Measurements from ENCODE around the gene WDR45B. TPM values are rescaled to one million over a fixed set of nuclear protein-coding genes. Genes with fewer than 3 reads are reported as not detected.
"Not testable (repeated sequence)": the region's sequence is repeated elsewhere in the genome, so short reads cannot be mapped to it uniquely, and the experiment has no call there.

The WDR45B gene
- total RNA-seq, 1 donor from 2014 or later, result 45.2 TPM

- DNase-seq (ENCODE audit: low spot score in 2 of 2) (no peak), FAIRE-seq (no peak)
These were observed 11.6 kb upstream of the WDR45B start for GRCh38 chr17:82659886-82660285.

GRCh38 chr17:82658796-82659452 lies 10.7 kb upstream of the WDR45B start:
- no peak for DNase-seq (ENCODE audit: low spot score in 2 of 2)

GRCh38 chr17:82658331-82658730 lies 10.1 kb upstream of the WDR45B start:
- FAIRE-seq, result no peak
- no peak for DNase-seq (ENCODE audit: low spot score in 2 of 2)

More at GRCh38 chr17:82658796-82659452, 10.7 kb upstream of the WDR45B start:
- no peak for FAIRE-seq

- FAIRE-seq (no peak), DNase-seq (ENCODE audit: low spot score in 2 of 2) (no peak)
These were observed 9.7 kb upstream of the WDR45B start for GRCh38 chr17:82657926-82658325.

GRCh38 chr17:82656266-82656665 lies 8.0 kb upstream of the WDR45B start:
- no peak for FAIRE-seq

GRCh38 chr17:82655523-82655922 lies 7.3 kb upstream of the WDR45B start:
- DNase-seq (ENCODE audit: low spot score in 2 of 2), result no peak
- no peak for FAIRE-seq

More at GRCh38 chr17:82656266-82656665, 8.0 kb upstream of the WDR45B start:
- no peak for DNase-seq (ENCODE audit: low spot score in 2 of 2)

- DNase-seq (ENCODE audit: low spot score in 2 of 2) (no peak), FAIRE-seq (no peak)
These were observed 6.8 kb upstream of the WDR45B start for GRCh38 chr17:82655038-82655479.

- not testable (repeated sequence) for DNase-seq (ENCODE audit: low spot score in 2 of 2); FAIRE-seq
These were observed 6.4 kb upstream of the WDR45B start for GRCh38 chr17:82654611-82655010.

GRCh38 chr17:82653651-82654528 lies 5.6 kb upstream of the WDR45B start:
- no peak for FAIRE-seq
- DNase-seq (ENCODE audit: low spot score in 2 of 2), result no peak

- no peak for FAIRE-seq
These were observed 2.5 kb upstream of the WDR45B start for GRCh38 chr17:82650723-82651122.

GRCh38 chr17:82649501-82650261 lies 1.4 kb upstream of the WDR45B start:
- DNase-seq (ENCODE audit: low spot score in 2 of 2) (no peak), FAIRE-seq (no peak)

More at GRCh38 chr17:82650723-82651122, 2.5 kb upstream of the WDR45B start:
- DNase-seq (ENCODE audit: low spot score in 2 of 2), result no peak

GRCh38 chr17:82648742-82649331 lies 593 bp upstream of the WDR45B start:
- no peak for FAIRE-seq
- DNase-seq (ENCODE audit: low spot score in 2 of 2), result peak; percentile 79 to 80

GRCh38 chr17:82647593-82648164 lies 565 bp downstream of the WDR45B start:
- DNase-seq (ENCODE audit: low spot score in 2 of 2) (peak; percentile 59 to 61), FAIRE-seq (no peak)

- DNase-seq (ENCODE audit: low spot score in 2 of 2), result no peak
These were observed 2.7 kb downstream of the WDR45B start for GRCh38 chr17:82645516-82645915.

GRCh38 chr17:82644148-82644547 lies 4.1 kb downstream of the WDR45B start:
- FAIRE-seq, result no peak
- no peak for DNase-seq (ENCODE audit: low spot score in 2 of 2)

More at GRCh38 chr17:82645516-82645915, 2.7 kb downstream of the WDR45B start:
- no peak for FAIRE-seq

GRCh38 chr17:82642022-82642421 lies 6.2 kb downstream of the WDR45B start:
- DNase-seq (ENCODE audit: low spot score in 2 of 2) (no peak), FAIRE-seq (no peak)

- FAIRE-seq (no peak), DNase-seq (ENCODE audit: low spot score in 2 of 2) (no peak)
These were observed 8.2 kb downstream of the WDR45B start for GRCh38 chr17:82640036-82640435.

- DNase-seq (ENCODE audit: low spot score in 2 of 2), result no peak
These were observed 8.6 kb downstream of the WDR45B start for GRCh38 chr17:82639628-82640027.

GRCh38 chr17:82638183-82638773 lies 10.0 kb downstream of the WDR45B start:
- FAIRE-seq (no peak), DNase-seq (ENCODE audit: low spot score in 2 of 2) (no peak)

More at GRCh38 chr17:82639628-82640027, 8.6 kb downstream of the WDR45B start:
- FAIRE-seq, result no peak
